HepG2 (cell line): ENCODE data around the gene ACTR3. TPM values are rescaled to one million over a fixed set of nuclear protein-coding genes. Genes with fewer than 3 reads are reported as not detected.

Source experiments
- EED ChIP-seq: sonication (generic); formaldehyde crosslinking; IDR thresholded peaks from 2 replicates; pipeline ENCODE4 v1.5.0; 2020; ENCODE audit warnings: mild to moderate bottlenecking, missing genetic modification reagents
- GATA4 ChIP-seq: sonication (generic); IDR thresholded peaks from 2 replicates; pipeline ENCODE4 v1.6.1; 2016; ENCODE audit warnings: antibody characterized with exemption, low read depth, borderline replicate concordance
- LBX2 ChIP-seq: sonication (generic); formaldehyde crosslinking; IDR thresholded peaks from 2 replicates; pipeline ENCODE4 v1.5.0; 2020; ENCODE audit warnings: missing genetic modification reagents, mild to moderate bottlenecking, borderline replicate concordance
- PITX1 ChIP-seq: sonication (generic); formaldehyde crosslinking; IDR thresholded peaks from 2 replicates; pipeline ENCODE4 v1.5.1; 2020; ENCODE audit warnings: mild to moderate bottlenecking, missing genetic modification reagents
- PRDM15 ChIP-seq: sonication (generic); formaldehyde crosslinking; IDR thresholded peaks from 2 replicates; pipeline ENCODE4 v1.4.0; 2020; ENCODE audit warnings: missing genetic modification reagents
- ZNF775 ChIP-seq: sonication (generic); formaldehyde crosslinking; IDR thresholded peaks from 2 replicates; pipeline ENCODE4 v1.4.0; 2020; ENCODE audit warnings: missing genetic modification reagents, mild to moderate bottlenecking, moderate library complexity, borderline replicate concordance
- ZSCAN22 ChIP-seq: sonication (generic); formaldehyde crosslinking; IDR thresholded peaks from 2 replicates; pipeline ENCODE4 v1.4.0; 2020; ENCODE audit warnings: mild to moderate bottlenecking, missing genetic modification reagents
- polyA plus RNA-seq, 8 experiments: library from polyadenylated mRNA; depleted of rRNA in 3 of 8; stranded (reverse) in 7 of 8; unstranded in 1 of 8; fragments of >200 nt; fragmentation: Illumina TruSeq in 4 of 8; extraction: Trizol in 4 of 8; gene quantifications; 2 replicates each; pipeline versions ENCODE4 v1.2.1 to v1.2.3, GENCODE V29; 2011 to 2016; ENCODE audit warnings: low read depth in 4 of 8, missing spikeins in 1 of 8, mixed read lengths in 1 of 8; ENCODE audit not compliant: insufficient read depth in 1 of 8
- total RNA-seq, 5 experiments: library from RNA; depleted of rRNA; stranded (reverse); fragments of >200 nt; fragmentation: Illumina TruSeq; extraction: Trizol; gene quantifications; 2 replicates each; pipeline ENCODE4 v1.2.3, GENCODE V29; 2016; ENCODE audit warnings: low read depth in 1 of 5
- TF ChIP-seq, protein P1 (sequence below): IDR thresholded peaks from 2 replicates; pipeline ENCODE4 v1.6.1; 2012; ENCODE audit warnings: low read length, improper control_type of control experiment
- TF ChIP-seq, protein P2 (sequence below): sonication (generic); formaldehyde crosslinking; IDR thresholded peaks from 2 replicates; pipeline ENCODE4 v1.4.0; 2020; ENCODE audit warnings: missing genetic modification reagents
- TF ChIP-seq, protein P3 (sequence below), 2 experiments: sonication (generic) in 1 of 2; formaldehyde crosslinking in 1 of 2; IDR thresholded peaks; 2 replicates each; pipeline versions ENCODE4 v1.4.0 to v1.6.1; 2016 to 2020; ENCODE audit warnings: borderline replicate concordance in 1 of 2, low read depth in 1 of 2, mild to moderate bottlenecking in 1 of 2, missing genetic modification reagents in 1 of 2

ACTR3 gene
- total and polyA plus RNA-seq, 2 of the 13 experiments (the other 11 are each of a cell fraction or from before 2014, with no cell fraction given) = 123 to 225 TPM

- TF ChIP-seq, protein P1, sequence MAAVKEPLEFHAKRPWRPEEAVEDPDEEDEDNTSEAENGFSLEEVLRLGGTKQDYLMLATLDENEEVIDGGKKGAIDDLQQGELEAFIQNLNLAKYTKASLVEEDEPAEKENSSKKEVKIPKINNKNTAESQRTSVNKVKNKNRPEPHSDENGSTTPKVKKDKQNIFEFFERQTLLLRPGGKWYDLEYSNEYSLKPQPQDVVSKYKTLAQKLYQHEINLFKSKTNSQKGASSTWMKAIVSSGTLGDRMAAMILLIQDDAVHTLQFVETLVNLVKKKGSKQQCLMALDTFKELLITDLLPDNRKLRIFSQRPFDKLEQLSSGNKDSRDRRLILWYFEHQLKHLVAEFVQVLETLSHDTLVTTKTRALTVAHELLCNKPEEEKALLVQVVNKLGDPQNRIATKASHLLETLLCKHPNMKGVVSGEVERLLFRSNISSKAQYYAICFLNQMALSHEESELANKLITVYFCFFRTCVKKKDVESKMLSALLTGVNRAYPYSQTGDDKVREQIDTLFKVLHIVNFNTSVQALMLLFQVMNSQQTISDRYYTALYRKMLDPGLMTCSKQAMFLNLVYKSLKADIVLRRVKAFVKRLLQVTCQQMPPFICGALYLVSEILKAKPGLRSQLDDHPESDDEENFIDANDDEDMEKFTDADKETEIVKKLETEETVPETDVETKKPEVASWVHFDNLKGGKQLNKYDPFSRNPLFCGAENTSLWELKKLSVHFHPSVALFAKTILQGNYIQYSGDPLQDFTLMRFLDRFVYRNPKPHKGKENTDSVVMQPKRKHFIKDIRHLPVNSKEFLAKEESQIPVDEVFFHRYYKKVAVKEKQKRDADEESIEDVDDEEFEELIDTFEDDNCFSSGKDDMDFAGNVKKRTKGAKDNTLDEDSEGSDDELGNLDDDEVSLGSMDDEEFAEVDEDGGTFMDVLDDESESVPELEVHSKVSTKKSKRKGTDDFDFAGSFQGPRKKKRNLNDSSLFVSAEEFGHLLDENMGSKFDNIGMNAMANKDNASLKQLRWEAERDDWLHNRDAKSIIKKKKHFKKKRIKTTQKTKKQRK = no peak
- TF ChIP-seq LBX2 (CRISPR knock-in tag) (no peak; the same call in 1 of the 2 replicates), GATA4 (peak; percentile 96), ZNF775 (CRISPR knock-in tag) (no peak; the same call in 1 of the 2 replicates), ZSCAN22 (CRISPR knock-in tag) (peak; percentile 71), EED (CRISPR knock-in tag) (0 out of 2 replicates have a peak, but pooled peaks have one; percentile 23), PITX1 (peak; percentile 85), PRDM15 (peak; percentile 19; the same call in 1 of the 2 replicates)
- TF ChIP-seq, protein P2, sequence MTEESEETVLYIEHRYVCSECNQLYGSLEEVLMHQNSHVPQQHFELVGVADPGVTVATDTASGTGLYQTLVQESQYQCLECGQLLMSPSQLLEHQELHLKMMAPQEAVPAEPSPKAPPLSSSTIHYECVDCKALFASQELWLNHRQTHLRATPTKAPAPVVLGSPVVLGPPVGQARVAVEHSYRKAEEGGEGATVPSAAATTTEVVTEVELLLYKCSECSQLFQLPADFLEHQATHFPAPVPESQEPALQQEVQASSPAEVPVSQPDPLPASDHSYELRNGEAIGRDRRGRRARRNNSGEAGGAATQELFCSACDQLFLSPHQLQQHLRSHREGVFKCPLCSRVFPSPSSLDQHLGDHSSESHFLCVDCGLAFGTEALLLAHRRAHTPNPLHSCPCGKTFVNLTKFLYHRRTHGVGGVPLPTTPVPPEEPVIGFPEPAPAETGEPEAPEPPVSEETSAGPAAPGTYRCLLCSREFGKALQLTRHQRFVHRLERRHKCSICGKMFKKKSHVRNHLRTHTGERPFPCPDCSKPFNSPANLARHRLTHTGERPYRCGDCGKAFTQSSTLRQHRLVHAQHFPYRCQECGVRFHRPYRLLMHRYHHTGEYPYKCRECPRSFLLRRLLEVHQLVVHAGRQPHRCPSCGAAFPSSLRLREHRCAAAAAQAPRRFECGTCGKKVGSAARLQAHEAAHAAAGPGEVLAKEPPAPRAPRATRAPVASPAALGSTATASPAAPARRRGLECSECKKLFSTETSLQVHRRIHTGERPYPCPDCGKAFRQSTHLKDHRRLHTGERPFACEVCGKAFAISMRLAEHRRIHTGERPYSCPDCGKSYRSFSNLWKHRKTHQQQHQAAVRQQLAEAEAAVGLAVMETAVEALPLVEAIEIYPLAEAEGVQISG (CRISPR knock-in tag) = peak; percentile 41
- TF ChIP-seq, protein P3, sequence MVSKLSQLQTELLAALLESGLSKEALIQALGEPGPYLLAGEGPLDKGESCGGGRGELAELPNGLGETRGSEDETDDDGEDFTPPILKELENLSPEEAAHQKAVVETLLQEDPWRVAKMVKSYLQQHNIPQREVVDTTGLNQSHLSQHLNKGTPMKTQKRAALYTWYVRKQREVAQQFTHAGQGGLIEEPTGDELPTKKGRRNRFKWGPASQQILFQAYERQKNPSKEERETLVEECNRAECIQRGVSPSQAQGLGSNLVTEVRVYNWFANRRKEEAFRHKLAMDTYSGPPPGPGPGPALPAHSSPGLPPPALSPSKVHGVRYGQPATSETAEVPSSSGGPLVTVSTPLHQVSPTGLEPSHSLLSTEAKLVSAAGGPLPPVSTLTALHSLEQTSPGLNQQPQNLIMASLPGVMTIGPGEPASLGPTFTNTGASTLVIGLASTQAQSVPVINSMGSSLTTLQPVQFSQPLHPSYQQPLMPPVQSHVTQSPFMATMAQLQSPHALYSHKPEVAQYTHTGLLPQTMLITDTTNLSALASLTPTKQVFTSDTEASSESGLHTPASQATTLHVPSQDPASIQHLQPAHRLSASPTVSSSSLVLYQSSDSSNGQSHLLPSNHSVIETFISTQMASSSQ (IDR thresholded peaks at IDR 0.05; ENCODE audit: low read depth) = peak; percentile 75
- TF ChIP-seq, protein P3 (CRISPR knock-in tag; IDR thresholded peaks at IDR 0.05; ENCODE audit: borderline replicate concordance) = peak; percentile 90
These were observed 88.0 kb downstream of the ACTR3 start (continued) for GRCh38 chr2:113977660-113978523.
